ENCODE results near the gene ASTE1.

The ASTE1 gene

GRCh38 chr3:130969621-130970020, 57.0 kb downstream of the ASTE1 start:
- no peak for ATAC-seq
- TF ChIP-seq GLIS3 (CRISPR knock-in tag; IDR thresholded peaks at IDR 0.05) (no peak), CSDC2 (CRISPR knock-in tag; IDR thresholded peaks at IDR 0.05) (no peak), ARNTL (CRISPR knock-in tag; IDR thresholded peaks at IDR 0.05; ENCODE audit: borderline replicate concordance, low read depth) (no peak), RARB (CRISPR knock-in tag; IDR thresholded peaks at IDR 0.05) (no peak), TOX (CRISPR knock-in tag; IDR thresholded peaks at IDR 0.05; ENCODE audit: borderline replicate concordance) (no peak), ISL1 (CRISPR knock-in tag; IDR thresholded peaks at IDR 0.05) (no peak), ESRRG (CRISPR knock-in tag; IDR thresholded peaks at IDR 0.05) (no peak), TCF4 (CRISPR knock-in tag; IDR thresholded peaks at IDR 0.05; ENCODE audit: borderline replicate concordance) (no peak), SNAI2 (CRISPR knock-in tag; IDR thresholded peaks at IDR 0.05) (no peak), BACH2 (CRISPR knock-in tag; IDR thresholded peaks at IDR 0.05; ENCODE audit: borderline replicate concordance) (no peak)

GRCh38 chr3:130968221-130968620, 58.4 kb downstream of the ASTE1 start:
- peak; percentile 61 for TF ChIP-seq ISL1 (CRISPR knock-in tag; IDR thresholded peaks at IDR 0.05)
- no peak for TF ChIP-seq PPARA (CRISPR knock-in tag; IDR thresholded peaks at IDR 0.05; ENCODE audit: borderline replicate concordance)
- no peak; the same call in 2 of the 3 replicates for ATAC-seq

- TF ChIP-seq ZNF70 (CRISPR knock-in tag; IDR thresholded peaks at IDR 0.05) (no peak), TOX (CRISPR knock-in tag; IDR thresholded peaks at IDR 0.05; ENCODE audit: borderline replicate concordance) (no peak), TSHZ2 (CRISPR knock-in tag; IDR thresholded peaks at IDR 0.05) (no peak), ZFP30 (CRISPR knock-in tag; IDR thresholded peaks at IDR 0.05) (no peak), TCF4 (CRISPR knock-in tag; IDR thresholded peaks at IDR 0.05; ENCODE audit: borderline replicate concordance) (no peak), OSR1 (CRISPR knock-in tag; IDR thresholded peaks at IDR 0.05) (no peak), ESRRG (CRISPR knock-in tag; IDR thresholded peaks at IDR 0.05) (no peak), ZFP3 (CRISPR knock-in tag; IDR thresholded peaks at IDR 0.05) (no peak), ISL1 (CRISPR knock-in tag; IDR thresholded peaks at IDR 0.05) (no peak), CSRNP3 (CRISPR knock-in tag; IDR thresholded peaks at IDR 0.05) (no peak), SNAI2 (CRISPR knock-in tag; IDR thresholded peaks at IDR 0.05) (no peak), PPARA (CRISPR knock-in tag; IDR thresholded peaks at IDR 0.05; ENCODE audit: borderline replicate concordance) (no peak), ZC3H10 (CRISPR knock-in tag; IDR thresholded peaks at IDR 0.05) (no peak)
- ATAC-seq, result no peak
Measured at GRCh38 chr3:130967281-130967680, 59.3 kb downstream of the ASTE1 start.

- peak; percentile 76 for ATAC-seq
Measured at GRCh38 chr3:130963878-130964277, 62.7 kb downstream of the ASTE1 start.

More at GRCh38 chr3:130963878-130964277, 62.7 kb downstream of the ASTE1 start:
- TF ChIP-seq CSRNP3 (CRISPR knock-in tag; IDR thresholded peaks at IDR 0.05) (no peak), OSR1 (CRISPR knock-in tag; IDR thresholded peaks at IDR 0.05) (no peak), TOX (CRISPR knock-in tag; IDR thresholded peaks at IDR 0.05; ENCODE audit: borderline replicate concordance) (peak; percentile 16; the same call in 1 of the 2 replicates), ISL1 (CRISPR knock-in tag; IDR thresholded peaks at IDR 0.05) (peak; percentile 87), CREB5 (CRISPR knock-in tag; IDR thresholded peaks at IDR 0.05; ENCODE audit: low read depth) (peak; percentile 75)
